Measurements from ENCODE around the gene SLC7A9.

SLC7A9 gene

DNA sequence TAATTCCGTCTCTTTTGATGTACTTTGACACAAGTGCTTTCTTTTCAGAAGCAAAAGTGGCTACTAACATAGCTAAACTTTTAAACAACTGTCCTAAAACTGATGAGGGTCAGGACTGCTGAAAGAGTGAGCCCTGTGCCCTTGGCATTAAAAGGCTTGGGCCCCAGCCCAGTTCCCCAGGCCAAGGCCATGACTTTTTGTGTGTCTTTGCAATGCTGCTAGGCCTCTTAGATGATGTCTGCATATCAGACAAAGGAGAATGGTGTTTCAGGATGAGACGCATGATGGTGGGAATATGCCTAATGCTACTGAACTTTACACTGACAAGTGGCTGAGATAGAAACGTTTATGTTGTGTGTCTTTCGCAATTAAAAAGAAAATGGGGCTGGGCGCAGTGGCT, 38.0 kb downstream of the SLC7A9 start:
- Histone ChIP-seq H3K36me3 (no peaks in the 10 kb centered on the region), H3K4me3 (ENCODE audit: low read depth, low read length) (no peak overlapping the region), H3K27me3 (ENCODE audit: insufficient read depth, low read depth, severe bottlenecking) (no peaks in the 10 kb centered on the region), H3K27ac (no peak overlapping the region), H3K9me3 (ENCODE audit: severe bottlenecking) (no peaks in the 10 kb centered on the region)
- TF ChIP-seq, protein P1, sequence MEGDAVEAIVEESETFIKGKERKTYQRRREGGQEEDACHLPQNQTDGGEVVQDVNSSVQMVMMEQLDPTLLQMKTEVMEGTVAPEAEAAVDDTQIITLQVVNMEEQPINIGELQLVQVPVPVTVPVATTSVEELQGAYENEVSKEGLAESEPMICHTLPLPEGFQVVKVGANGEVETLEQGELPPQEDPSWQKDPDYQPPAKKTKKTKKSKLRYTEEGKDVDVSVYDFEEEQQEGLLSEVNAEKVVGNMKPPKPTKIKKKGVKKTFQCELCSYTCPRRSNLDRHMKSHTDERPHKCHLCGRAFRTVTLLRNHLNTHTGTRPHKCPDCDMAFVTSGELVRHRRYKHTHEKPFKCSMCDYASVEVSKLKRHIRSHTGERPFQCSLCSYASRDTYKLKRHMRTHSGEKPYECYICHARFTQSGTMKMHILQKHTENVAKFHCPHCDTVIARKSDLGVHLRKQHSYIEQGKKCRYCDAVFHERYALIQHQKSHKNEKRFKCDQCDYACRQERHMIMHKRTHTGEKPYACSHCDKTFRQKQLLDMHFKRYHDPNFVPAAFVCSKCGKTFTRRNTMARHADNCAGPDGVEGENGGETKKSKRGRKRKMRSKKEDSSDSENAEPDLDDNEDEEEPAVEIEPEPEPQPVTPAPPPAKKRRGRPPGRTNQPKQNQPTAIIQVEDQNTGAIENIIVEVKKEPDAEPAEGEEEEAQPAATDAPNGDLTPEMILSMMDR (IDR thresholded peaks at IDR 0.05; ENCODE audit: low read depth, low read length) = no peak
- DNase-seq = no peak

DNA sequence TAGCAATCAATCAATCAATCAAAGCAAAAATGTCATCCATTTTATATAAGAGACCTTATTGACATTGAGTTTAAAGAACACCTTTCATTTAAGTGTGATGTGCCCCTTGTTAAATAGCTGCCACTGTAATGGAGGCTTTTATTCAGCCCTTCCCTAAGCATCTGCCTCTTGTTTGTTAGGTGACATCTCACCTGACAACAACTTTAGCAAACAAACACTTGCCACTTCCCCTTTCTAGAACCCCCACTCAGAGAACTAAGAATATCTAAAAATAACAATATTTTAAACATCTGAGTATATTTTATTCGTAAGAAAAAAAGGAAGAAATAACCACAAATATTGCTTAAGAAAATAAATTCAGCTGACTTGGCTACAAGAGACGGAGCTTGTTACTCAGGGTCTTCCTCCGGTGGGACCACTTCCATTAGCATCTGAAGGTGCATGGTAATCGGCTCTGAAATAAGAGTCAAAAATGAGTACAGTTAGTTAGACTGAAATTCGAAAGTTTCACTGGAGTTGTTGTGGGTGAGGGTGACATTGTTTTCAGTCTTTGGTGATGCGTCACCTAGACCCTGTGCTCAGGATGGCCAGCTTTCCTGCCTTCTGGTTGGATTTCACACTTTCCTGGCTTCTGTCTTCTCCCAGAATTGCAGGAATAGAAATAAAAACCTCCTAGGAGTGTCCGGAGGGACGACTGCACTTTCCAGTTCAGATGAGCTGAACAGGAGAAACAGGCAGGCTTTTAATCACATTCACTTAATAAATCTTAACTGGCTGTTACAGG, 39.1 kb downstream of the SLC7A9 start:
- Histone ChIP-seq H3K9me3 (ENCODE audit: severe bottlenecking) (no peaks in the 10 kb centered on the region), H3K36me3 (no peaks in the 10 kb centered on the region), H3K4me3 (ENCODE audit: low read depth, low read length) (no peak overlapping the region), H3K27me3 (ENCODE audit: insufficient read depth, low read depth, severe bottlenecking) (no peaks in the 10 kb centered on the region), H3K27ac (no peak overlapping the region)
- TF ChIP-seq, protein P1 (IDR thresholded peaks at IDR 0.05; ENCODE audit: low read depth, low read length) = no peak
- no peak for DNase-seq

DNA sequence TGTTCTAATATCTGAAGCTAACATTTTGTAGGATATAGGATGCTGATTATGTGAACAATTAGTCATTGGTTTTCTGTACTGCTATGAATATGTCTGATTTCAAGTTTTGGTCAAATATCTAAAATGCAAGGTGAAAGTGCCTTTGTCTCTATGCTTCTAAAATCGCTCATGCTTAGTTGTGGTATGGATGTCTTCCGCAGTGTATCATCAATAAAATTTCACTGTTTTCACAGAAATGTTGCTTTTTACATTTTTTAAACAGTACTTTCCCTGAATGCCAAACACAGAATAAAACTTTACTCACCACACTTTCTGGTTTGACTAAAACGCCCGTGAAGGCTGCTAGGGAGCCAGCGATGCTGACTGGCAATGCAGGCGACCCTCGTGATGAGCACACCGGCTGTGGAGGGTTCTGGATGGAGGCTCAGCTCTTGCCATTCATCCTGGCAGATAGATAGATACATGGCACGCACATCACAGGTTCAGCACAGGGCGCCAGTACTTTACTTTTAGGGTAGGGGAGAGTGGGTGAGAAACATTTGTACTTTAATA, 40.1 kb downstream of the SLC7A9 start:
- Histone ChIP-seq H3K9me3 (ENCODE audit: severe bottlenecking) (no peaks in the 10 kb centered on the region), H3K36me3 (no peaks in the 10 kb centered on the region), H3K4me3 (ENCODE audit: low read depth, low read length) (no peak overlapping the region), H3K27ac (no peak overlapping the region), H3K27me3 (ENCODE audit: insufficient read depth, low read depth, severe bottlenecking) (no peaks in the 10 kb centered on the region)
- DNase-seq = no peak
- TF ChIP-seq, protein P1 (IDR thresholded peaks at IDR 0.05; ENCODE audit: low read depth, low read length) = no peak

DNA sequence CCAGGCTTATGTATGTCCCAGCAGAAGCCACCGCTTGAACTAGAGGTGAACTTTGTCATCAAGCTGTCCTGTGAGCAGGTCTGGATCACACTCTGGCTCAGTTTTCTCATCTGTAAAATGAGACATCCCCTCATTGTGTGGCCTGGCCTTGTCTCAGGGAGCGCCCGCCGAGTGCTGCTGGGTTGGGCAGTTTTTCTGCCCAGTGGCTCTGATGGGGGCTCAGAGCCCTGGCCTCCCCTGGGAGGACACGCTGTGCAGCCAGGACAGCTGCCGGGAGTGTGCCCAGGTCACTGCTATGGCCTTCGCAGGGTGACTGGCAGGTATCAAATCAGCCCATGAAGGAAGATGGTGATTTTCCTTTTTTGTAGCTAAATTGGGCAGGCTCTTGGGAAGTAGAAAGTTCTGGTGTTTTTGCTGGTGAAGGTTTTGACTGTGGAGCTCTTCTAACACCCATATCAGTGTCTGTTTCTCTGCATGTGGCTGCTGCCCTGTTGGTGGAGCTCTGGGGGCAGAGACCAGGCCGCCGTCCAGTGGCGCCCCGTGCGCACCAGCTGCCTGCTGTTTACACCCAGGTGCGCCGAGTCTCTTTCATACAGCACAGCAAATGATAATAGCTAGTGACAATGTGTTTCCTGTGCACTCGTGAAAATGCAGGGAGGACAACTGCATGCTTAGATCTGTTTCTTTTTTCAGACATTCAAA, 40.8 kb downstream of the SLC7A9 start:
- DNase-seq = no peak
- Histone ChIP-seq H3K27ac (no peak overlapping the region), H3K4me3 (ENCODE audit: low read depth, low read length) (no peak overlapping the region), H3K36me3 (no peaks in the 10 kb centered on the region), H3K27me3 (ENCODE audit: insufficient read depth, low read depth, severe bottlenecking) (no peaks in the 10 kb centered on the region), H3K9me3 (ENCODE audit: severe bottlenecking) (no peaks in the 10 kb centered on the region)
- TF ChIP-seq, protein P1 (IDR thresholded peaks at IDR 0.05; ENCODE audit: low read depth, low read length) = no peak

DNA sequence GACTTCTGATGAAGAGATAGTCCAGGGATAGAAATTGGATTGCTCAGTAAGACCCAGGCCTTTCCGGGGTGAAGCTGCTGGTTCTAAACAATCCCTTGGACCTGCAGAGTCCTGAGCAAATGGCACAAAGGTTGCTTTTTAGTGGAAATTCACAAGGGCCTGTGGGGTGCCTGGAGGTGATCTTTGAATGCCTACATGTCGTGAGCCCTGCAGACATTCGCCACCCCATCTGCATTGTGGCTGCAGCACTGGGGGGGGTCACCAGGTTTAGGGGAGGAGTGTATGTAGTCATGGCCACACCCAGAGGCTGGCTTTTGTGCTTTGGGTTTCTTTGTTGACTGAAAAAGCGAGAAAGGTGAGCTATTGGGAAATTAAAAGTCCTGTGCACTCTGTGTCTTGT, 41.4 kb downstream of the SLC7A9 start:
- H3K27ac ChIP-seq = no peak overlapping the region
- no peaks in the 10 kb centered on the region for H3K36me3 ChIP-seq
- no peaks in the 10 kb centered on the region for H3K27me3 ChIP-seq (ENCODE audit: insufficient read depth, low read depth, severe bottlenecking)
- no peaks in the 10 kb centered on the region for H3K9me3 ChIP-seq (ENCODE audit: severe bottlenecking)
- no peak for DNase-seq
- TF ChIP-seq, protein P1 (IDR thresholded peaks at IDR 0.05; ENCODE audit: low read depth, low read length) = no peak
- H3K4me3 ChIP-seq (ENCODE audit: low read depth, low read length) = no peak overlapping the region
